Measurements from ENCODE around the gene HERC2. TPM values are rescaled to one million over a fixed set of nuclear protein-coding genes. Genes with fewer than 3 reads are reported as not detected.

The HERC2 gene
- total and polyA plus RNA-seq, 2 of the 8 experiments (the other 6 are each of a cell fraction or from before 2014, with no cell fraction given) = 83.0 to 88.7 TPM

- Histone ChIP-seq H2AFZ (ENCODE audit: low read length) (no peak overlapping the region), H3K27ac (ENCODE audit: low read depth, low read length) (no peak overlapping the region), H2BK15ac (ENCODE audit: low read length) (no peak overlapping the region), H3K4me1 (replicated peaks in 1 of 4; ENCODE audit: control insufficient read depth in 3 of 4, insufficient read depth in 4 of 4, low read length in 3 of 4) (no peaks in the 10 kb centered on the region), H2BK20ac (ENCODE audit: low read length) (no peak overlapping the region), H3K4ac (replicated peaks; ENCODE audit: insufficient read length, low read depth, low read length) (no peak overlapping the region), H2AK5ac (ENCODE audit: low read depth, low read length) (no peak overlapping the region), H3K56ac (replicated peaks; ENCODE audit: insufficient read length, low read depth, low read length) (no peak overlapping the region), H3K23me2 (ENCODE audit: low read depth, low read length) (0 out of 2 replicates have a peak, but pooled peaks cover 1% of the 10 kb centered on the region), H4K5ac (ENCODE audit: insufficient read length, low read depth, low read length) (no peak overlapping the region), H4K91ac (replicated peaks; ENCODE audit: insufficient read length, low read length) (no peak overlapping the region), H2BK5ac (ENCODE audit: low read depth, low read length) (no peak overlapping the region), H2BK120ac (replicated peaks; ENCODE audit: low read depth, low read length) (no peak overlapping the region), H3K79me1 (ENCODE audit: low read depth, low read length) (peaks cover 2% of the 10 kb centered on the region; the same call in 1 of the 2 replicates), H3K4me3 (ENCODE audit: extremely low read depth in 1 of 4, insufficient read depth in 2 of 4, low read depth in 3 of 4, low read length in 4 of 4) (no peak overlapping the region), H3K9me3 (ENCODE audit: insufficient read depth in 2 of 2, low read depth in 1 of 2, low read length in 1 of 2) (no peaks in the 10 kb centered on the region), H3K36me3 (ENCODE audit: control insufficient read depth in 2 of 4, insufficient read depth in 4 of 4, low read length in 3 of 4) (peaks cover 10 to 31% (median 21%) of the 10 kb centered on the region in 4 experiments; a peak in 7 of 8 replicates), H3K23ac (ENCODE audit: insufficient read length) (no peak overlapping the region), H4K20me1 (replicated peaks in 1 of 2; ENCODE audit: control insufficient read depth in 1 of 2, insufficient read depth in 2 of 2, low read length in 2 of 2) (peaks cover 6 to 7% of the 10 kb centered on the region in 2 experiments), H3K9ac (replicated peaks in 1 of 4; ENCODE audit: extremely low read depth in 1 of 4, low read depth in 3 of 4, low read length in 3 of 4) (no peak overlapping the region), H3K4me2 (ENCODE audit: insufficient read depth in 1 of 2, low read depth in 2 of 2, low read length in 2 of 2) (no peak overlapping the region), H3K27me3 (replicated peaks in 1 of 4; ENCODE audit: control insufficient read depth in 3 of 4, extremely low read depth in 1 of 4, insufficient read depth in 3 of 4, low read length in 3 of 4) (no peaks in the 10 kb centered on the region), H4K8ac (ENCODE audit: extremely low read depth, insufficient read depth, low read length) (no peak overlapping the region; the same call in 1 of the 2 replicates), H3K79me2 (ENCODE audit: control insufficient read depth in 1 of 2, insufficient read depth in 2 of 2, low read length in 2 of 2) (no peaks in the 10 kb centered on the region), H3K18ac (ENCODE audit: extremely low read depth, low read length) (no peak overlapping the region), H2BK12ac (ENCODE audit: low read depth, low read length) (no peak overlapping the region), H3K14ac (ENCODE audit: insufficient read length) (no peak overlapping the region)
- FAIRE-seq (no peak), DNase-seq (ENCODE audit: low read depth in 1 of 2, low spot score in 2 of 2) (no peak)
- WGBS, 2 experiments (ENCODE audit: extremely low coverage in 1 of 2, insufficient coverage in 1 of 2, insufficient read length in 1 of 2, insufficient replicate concordance in 2 of 2, low coverage in 1 of 2, low lambda C conversion rate in 2 of 2, missing lambda C conversion rate in 1 of 2) = 90% methylated on average over 10 of the region's 10 CpGs; no CpG with 5 or more reads in 1 of the 2 experiments
- ChIA-PET CTCF (ENCODE audit: partially characterized antibody) (interaction anchor here (1.1 to 4.8 kb wide), 5 partner anchors 9 to 1009 kb away, joined by 3 to 52 read pairs (median 4); partner anchors contain the start of gene OCA2), POLR2A (ENCODE audit: partially characterized antibody) (no interaction called here)
- TF ChIP-seq HDAC2 (IDR thresholded peaks at IDR 0.05; ENCODE audit: borderline replicate concordance in 1 of 2, low read depth in 2 of 2, low read length in 2 of 2) (no peak), ASH2L (IDR thresholded peaks at IDR 0.05; ENCODE audit: low read length) (no peak), EP300 (IDR thresholded peaks at IDR 0.05; ENCODE audit: borderline replicate concordance in 1 of 2, low read depth in 2 of 2, low read length in 2 of 2) (no peak), CHD2 (IDR thresholded peaks at IDR 0.05; ENCODE audit: low read length) (no peak), SIRT6 (IDR thresholded peaks at IDR 0.05; ENCODE audit: low read length) (no peak), PHF8 (conservative IDR thresholded peaks at IDR 0.05; ENCODE audit: low read depth, low read length) (no peak), EZH2 (IDR thresholded peaks at IDR 0.05; ENCODE audit: low read depth, low read length, severe bottlenecking) (no peak), NANOG (IDR thresholded peaks at IDR 0.05; ENCODE audit: insufficient read depth, low read depth, low read length, poor library complexity, severe bottlenecking) (no peak)
Observed at GRCh38 chr15:28124841-28125240, 197.1 kb downstream of the HERC2 start.
